Stimulated activated naive B cell treated with anti-CD40 and anti-IgM and Interleukin-4, amounts not matched to agents 10 μg/mL and 1 μg/mL and 100 μg/mL, for 72 hours (primary cell): ENCODE results near the gene KRTAP22-2.

Experiments
- ATAC-seq, 2 donors: fragments of 150-1000 bp; cut with Tn5 transposase; replicated peaks; 2 replicates each; pipeline ENCODE4 v1.10.0; 2021; ENCODE audit warnings: moderate library complexity in 1 of 2
- DNase-seq: peaks from one replicate; pipeline ENCODE4 v3.0.0; 2021
- H3K27ac Mint-ChIP-seq: one replicate; pipeline ENCODE4 v1.8.0; 2022; ENCODE audit warnings: mild to moderate bottlenecking, mixed read lengths
- H3K27me3 Mint-ChIP-seq, 2 donors: one replicate each; pipeline ENCODE4 v1.8.0; 2022; ENCODE audit warnings: mixed read lengths in 2 of 2
- H3K36me3 Mint-ChIP-seq, 2 donors: one replicate each; pipeline ENCODE4 v1.8.0; 2022; ENCODE audit warnings: mixed read lengths in 2 of 2, mild to moderate bottlenecking in 1 of 2
- H3K4me1 Mint-ChIP-seq, 2 donors: one replicate each; pipeline ENCODE4 v1.8.0; 2022; ENCODE audit warnings: mixed read lengths in 2 of 2, mild to moderate bottlenecking in 1 of 2
- H3K4me3 Mint-ChIP-seq, 2 donors: one replicate each; pipeline ENCODE4 v1.8.0; 2022; ENCODE audit warnings: mild to moderate bottlenecking in 2 of 2, mixed read lengths in 2 of 2, moderate library complexity in 1 of 2
- H3K9me3 Mint-ChIP-seq, 2 donors: one replicate each; pipeline ENCODE4 v1.8.0; 2022; ENCODE audit warnings: mixed read lengths in 2 of 2, mild to moderate bottlenecking in 1 of 2

Gene KRTAP22-2

GRCh38 chr21:30590297-30590696 is at the start of gene KRTAP22-2:
KRTAP22-2 (minus strand) TSS chr21:30590397.
- H3K36me3 Mint-ChIP-seq = no peaks in the 10 kb centered on the region
- no peaks in the 10 kb centered on the region for H3K4me1 Mint-ChIP-seq
- DNase-seq (no peak), ATAC-seq (no peak)
- no peaks in the 10 kb centered on the region for H3K27me3 Mint-ChIP-seq
- no peak within 1 kb of the TSS for H3K4me3 Mint-ChIP-seq
- no peak within 1 kb of the TSS for H3K27ac Mint-ChIP-seq
- H3K9me3 Mint-ChIP-seq = no peaks in the 10 kb centered on the region

DNA sequence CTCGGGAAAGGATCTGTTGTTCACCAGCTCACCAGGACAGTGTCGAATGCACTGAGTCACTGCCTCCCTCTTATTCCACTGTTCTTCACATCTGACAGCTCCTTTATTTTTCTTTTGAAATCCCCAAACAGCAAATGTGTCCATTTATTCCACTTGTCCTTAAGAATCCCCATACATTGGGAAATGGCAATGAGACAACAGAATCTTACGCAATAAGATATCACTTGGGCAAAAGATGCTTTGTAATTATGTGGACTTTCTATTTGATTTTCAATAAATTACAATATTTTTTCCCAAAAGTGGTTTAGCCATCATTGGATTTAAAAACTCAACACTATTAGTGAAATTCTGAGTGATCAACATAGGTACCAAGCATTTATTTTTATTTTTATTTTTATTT is 48.5 kb upstream of the KRTAP22-2 start:
- no peaks in the 10 kb centered on the region for H3K4me1 Mint-ChIP-seq
- no peaks in the 10 kb centered on the region for H3K27me3 Mint-ChIP-seq
- DNase-seq (no peak), ATAC-seq (no peak)
- peaks cover 3% of the 10 kb centered on the region in 2 donors for H3K9me3 Mint-ChIP-seq
- no peaks in the 10 kb centered on the region for H3K36me3 Mint-ChIP-seq
- no peak overlapping the region for H3K27ac Mint-ChIP-seq
- no peak overlapping the region for H3K4me3 Mint-ChIP-seq

GRCh38 chr21:30634906-30635305 is 44.7 kb upstream of the KRTAP22-2 start, which contains the start of gene KRTAP20-2:
KRTAP20-2 (plus strand) TSS chr21:30635206; CDS start chr21:30635264, 58 bp downstream.
- H3K4me1 Mint-ChIP-seq = no peaks in the 10 kb centered on the region
- no peaks in the 10 kb centered on the region for H3K27me3 Mint-ChIP-seq
- ATAC-seq (no peak), DNase-seq (no peak)
- H3K36me3 Mint-ChIP-seq = no peaks in the 10 kb centered on the region
- H3K27ac Mint-ChIP-seq = no peak within 1 kb of the TSS
- peaks cover 2 to 5% of the 10 kb centered on the region in 2 donors for H3K9me3 Mint-ChIP-seq
- H3K4me3 Mint-ChIP-seq = no peak within 1 kb of the TSS

DNA sequence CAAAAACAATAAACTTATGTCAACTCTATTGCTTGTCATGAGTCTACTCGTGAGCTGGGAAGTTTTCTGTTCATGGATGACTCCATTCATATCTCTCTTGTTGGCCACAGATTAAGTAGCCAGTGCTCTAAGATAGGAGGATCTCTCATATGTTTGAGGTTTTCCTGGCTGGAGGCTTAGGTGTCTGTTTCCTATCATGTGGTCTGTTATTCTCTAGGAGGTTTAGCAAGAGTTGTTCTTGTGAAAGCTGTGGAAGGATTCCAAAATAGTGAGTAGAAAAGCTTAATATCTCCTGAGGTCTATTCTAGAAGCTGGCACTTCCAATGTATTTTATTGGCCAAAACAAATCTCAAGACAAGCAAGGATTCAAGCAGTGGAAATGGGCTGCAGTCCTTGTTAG is 39.0 kb upstream of the KRTAP22-2 start:
- Mint-ChIP-seq H3K36me3 (no peaks in the 10 kb centered on the region), H3K27me3 (no peaks in the 10 kb centered on the region), H3K4me1 (no peaks in the 10 kb centered on the region), H3K9me3 (peaks cover 5% of the 10 kb centered on the region in 2 donors), H3K4me3 (no peak overlapping the region), H3K27ac (no peak overlapping the region)
- DNase-seq = no peak
- no peak for ATAC-seq

DNA sequence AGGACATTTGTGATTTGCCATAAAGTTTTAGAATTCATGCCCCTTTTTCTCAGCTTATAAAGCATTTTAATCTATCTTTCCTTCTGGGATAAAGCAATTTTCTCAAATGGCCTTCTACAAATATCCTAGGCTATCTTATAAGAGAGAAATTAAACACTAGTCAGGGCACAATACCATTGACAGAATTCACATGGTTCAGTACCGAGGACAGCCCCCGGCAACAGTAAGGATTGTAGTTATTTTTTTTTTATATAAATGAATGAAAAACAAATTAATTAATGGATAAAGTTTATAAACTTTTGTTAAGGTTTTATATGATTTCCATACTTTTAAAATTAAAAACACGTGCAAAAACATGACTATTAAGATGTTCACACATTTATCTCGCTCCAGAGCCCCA is 37.9 kb upstream of the KRTAP22-2 start:
- no peak for ATAC-seq
- Mint-ChIP-seq H3K4me1 (no peaks in the 10 kb centered on the region), H3K27ac (no peak overlapping the region), H3K27me3 (no peaks in the 10 kb centered on the region), H3K36me3 (no peaks in the 10 kb centered on the region), H3K4me3 (no peak overlapping the region), H3K9me3 (peaks cover 5% of the 10 kb centered on the region in 2 donors)
- no peak for DNase-seq

DNA sequence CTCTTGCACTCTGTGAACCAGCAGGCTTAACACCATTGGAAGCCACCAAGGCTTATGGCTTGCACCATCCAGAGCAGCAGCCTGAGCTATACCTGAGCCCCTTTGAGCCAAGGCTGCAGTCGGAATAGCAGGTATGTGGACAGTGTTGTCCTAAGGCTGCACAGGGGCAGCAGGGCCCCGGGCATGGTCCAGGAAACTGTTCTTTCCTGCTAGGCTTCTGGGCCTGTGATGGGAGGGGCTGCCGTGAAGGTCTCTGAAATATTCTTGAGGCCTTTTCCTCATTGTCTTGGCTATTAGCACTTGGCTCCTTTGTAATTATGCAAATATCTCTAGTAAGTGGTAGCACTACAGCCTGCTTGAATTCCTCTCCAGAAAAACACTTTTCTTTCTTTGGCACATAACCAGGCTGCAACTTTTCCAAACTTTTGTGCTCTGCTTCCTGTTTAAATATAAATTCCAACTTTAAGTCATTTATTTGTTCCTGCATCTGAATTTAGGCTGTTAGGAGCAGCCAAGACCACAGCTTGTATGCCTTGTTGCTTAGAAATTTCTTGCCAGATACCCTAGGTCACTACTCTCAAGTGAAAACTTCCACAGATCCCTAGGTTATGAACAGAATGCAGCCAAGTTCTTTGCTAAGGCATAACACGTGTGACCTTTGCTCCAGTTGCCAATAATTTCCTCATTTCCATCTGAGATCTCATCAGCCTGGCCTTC is 35.4 kb upstream of the KRTAP22-2 start:
- DNase-seq (no peak), ATAC-seq (no peak)
- Mint-ChIP-seq H3K27ac (no peak overlapping the region), H3K36me3 (no peaks in the 10 kb centered on the region), H3K9me3 (peaks cover 0 to 3% of the 10 kb centered on the region in 2 donors), H3K4me3 (no peak overlapping the region), H3K27me3 (no peaks in the 10 kb centered on the region), H3K4me1 (no peaks in the 10 kb centered on the region)

- H3K27me3 Mint-ChIP-seq = no peaks in the 10 kb centered on the region
- no peak overlapping the region for H3K27ac Mint-ChIP-seq
- H3K9me3 Mint-ChIP-seq = peaks cover 0 to 3% of the 10 kb centered on the region in 2 donors
- DNase-seq = no peak
- no peaks in the 10 kb centered on the region for H3K4me1 Mint-ChIP-seq
- no peaks in the 10 kb centered on the region for H3K36me3 Mint-ChIP-seq
- ATAC-seq = no peak
- no peak overlapping the region for H3K4me3 Mint-ChIP-seq
Observed at GRCh38 chr21:30623362-30623761, 33.2 kb upstream of the KRTAP22-2 start.

DNA sequence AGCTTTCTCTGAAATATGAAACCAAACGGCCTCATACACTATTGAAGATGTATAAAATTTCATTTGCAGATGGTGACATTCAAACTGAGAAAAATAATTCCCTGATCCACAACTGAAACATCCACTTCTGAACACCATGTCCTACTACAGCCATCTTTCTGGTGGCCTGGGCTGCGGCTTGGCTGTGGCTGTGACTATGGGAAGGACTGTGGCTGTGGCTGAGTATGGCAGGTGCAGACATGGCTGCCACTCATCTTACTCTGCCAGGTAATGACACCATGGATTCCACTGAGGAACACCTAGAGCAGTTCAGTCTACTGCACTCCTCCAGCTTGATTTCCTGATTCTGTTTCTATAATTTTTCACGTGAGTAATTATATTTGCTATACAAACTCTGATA is 30.3 kb upstream of the KRTAP22-2 start, which contains the start of gene KRTAP20-4:
Gene KRTAP20-4, plus strand, starts transcription at position 106 of the 400 bp plus-strand sequence.
- ATAC-seq (no peak), DNase-seq (no peak)
- Mint-ChIP-seq H3K4me1 (no peaks in the 10 kb centered on the region), H3K4me3 (no peak within 1 kb of the TSS), H3K27ac (no peak within 1 kb of the TSS), H3K27me3 (no peaks in the 10 kb centered on the region), H3K9me3 (peaks cover 0 to 3% of the 10 kb centered on the region in 2 donors), H3K36me3 (no peaks in the 10 kb centered on the region)

GRCh38 chr21:30620080-30620479 is 29.9 kb upstream of the KRTAP22-2 start:
- no peaks in the 10 kb centered on the region for H3K4me1 Mint-ChIP-seq
- no peaks in the 10 kb centered on the region for H3K27me3 Mint-ChIP-seq
- no peak for DNase-seq
- ATAC-seq = no peak
- no peak overlapping the region for H3K27ac Mint-ChIP-seq
- peaks cover 0 to 2% of the 10 kb centered on the region in 2 donors for H3K9me3 Mint-ChIP-seq
- no peak overlapping the region for H3K4me3 Mint-ChIP-seq
- H3K36me3 Mint-ChIP-seq = no peaks in the 10 kb centered on the region

DNA sequence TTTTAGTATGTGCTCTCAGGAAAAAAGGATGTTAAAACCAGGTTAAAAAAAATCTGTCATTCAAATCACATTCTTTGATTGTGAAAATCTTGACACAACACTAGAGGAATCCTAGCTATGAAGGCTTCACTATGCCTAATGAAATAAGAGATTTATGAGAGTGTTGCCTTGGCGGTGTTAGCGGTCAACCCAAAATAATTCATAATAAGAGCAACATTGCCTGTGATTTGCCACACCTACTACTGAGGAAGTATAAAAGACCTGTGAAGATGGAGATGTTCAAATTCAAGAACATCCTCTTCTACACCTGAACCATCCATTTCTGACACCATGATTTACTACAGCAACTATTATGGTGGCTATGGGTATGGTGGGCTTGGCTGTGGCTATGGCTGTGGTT is 25.9 kb upstream of the KRTAP22-2 start, which contains the start of gene KRTAP20-1:
Gene KRTAP20-1, plus strand, starts transcription at position 301 of the 400 bp plus-strand sequence. Its CDS starts 30 bp downstream, at position 331.
- ATAC-seq = no peak
- Mint-ChIP-seq H3K27me3 (no peaks in the 10 kb centered on the region), H3K27ac (no peak within 1 kb of the TSS), H3K4me1 (no peaks in the 10 kb centered on the region), H3K36me3 (no peaks in the 10 kb centered on the region), H3K4me3 (no peak within 1 kb of the TSS), H3K9me3 (no peaks in the 10 kb centered on the region)
- no peak for DNase-seq

GRCh38 chr21:30615199-30615598 is 25.0 kb upstream of the KRTAP22-2 start:
- ATAC-seq (peak; percentile 69 to 71), DNase-seq (no peak)
- Mint-ChIP-seq H3K36me3 (no peaks in the 10 kb centered on the region), H3K4me3 (no peak overlapping the region), H3K4me1 (no peaks in the 10 kb centered on the region), H3K27me3 (no peaks in the 10 kb centered on the region), H3K9me3 (peaks cover 0 to 4% of the 10 kb centered on the region in 2 donors), H3K27ac (no peak overlapping the region)

DNA sequence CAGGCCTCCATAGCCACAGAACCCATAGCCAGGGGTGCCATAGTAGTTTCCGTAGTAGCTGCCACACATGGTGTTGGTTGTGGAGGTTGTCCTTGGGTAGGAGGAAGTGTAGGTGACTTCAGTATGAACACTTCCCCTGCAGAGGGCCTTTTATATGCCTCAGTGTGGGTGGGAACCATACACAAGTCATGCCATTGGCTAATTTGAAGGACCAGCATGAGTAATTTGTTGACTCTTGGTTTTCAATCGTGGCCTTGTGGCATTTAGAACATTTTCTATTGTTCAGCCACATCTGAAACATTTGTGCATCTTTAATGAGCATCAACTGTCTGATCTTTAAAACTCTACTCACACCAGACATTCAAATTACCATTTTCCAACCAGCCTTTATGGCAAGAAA is 23.6 kb upstream of the KRTAP22-2 start, which contains the start of gene KRTAP6-1:
Gene KRTAP6-1, minus strand, starts transcription at position 95 of the 400 bp plus-strand sequence. Its CDS starts 26 bp downstream, at position 69.
- ATAC-seq = no peak

GRCh38 chr21:30612132-30612531 is 21.9 kb upstream of the KRTAP22-2 start:
- H3K4me1 Mint-ChIP-seq = no peaks in the 10 kb centered on the region
- no peak overlapping the region for H3K4me3 Mint-ChIP-seq
- H3K9me3 Mint-ChIP-seq = peaks cover 0 to 8% of the 10 kb centered on the region in 2 donors
- no peaks in the 10 kb centered on the region for H3K36me3 Mint-ChIP-seq
- H3K27ac Mint-ChIP-seq = no peak overlapping the region
- ATAC-seq (no peak), DNase-seq (no peak)
- no peaks in the 10 kb centered on the region for H3K27me3 Mint-ChIP-seq

More for the DNA sequence above, 23.6 kb upstream of the KRTAP22-2 start, which contains the start of gene KRTAP6-1:
- Mint-ChIP-seq H3K9me3 (peaks cover 0 to 5% of the 10 kb centered on the region in 2 donors), H3K36me3 (no peaks in the 10 kb centered on the region), H3K27me3 (no peaks in the 10 kb centered on the region), H3K4me1 (no peaks in the 10 kb centered on the region), H3K4me3 (no peak within 1 kb of the TSS), H3K27ac (no peak within 1 kb of the TSS)
- DNase-seq = no peak

DNA sequence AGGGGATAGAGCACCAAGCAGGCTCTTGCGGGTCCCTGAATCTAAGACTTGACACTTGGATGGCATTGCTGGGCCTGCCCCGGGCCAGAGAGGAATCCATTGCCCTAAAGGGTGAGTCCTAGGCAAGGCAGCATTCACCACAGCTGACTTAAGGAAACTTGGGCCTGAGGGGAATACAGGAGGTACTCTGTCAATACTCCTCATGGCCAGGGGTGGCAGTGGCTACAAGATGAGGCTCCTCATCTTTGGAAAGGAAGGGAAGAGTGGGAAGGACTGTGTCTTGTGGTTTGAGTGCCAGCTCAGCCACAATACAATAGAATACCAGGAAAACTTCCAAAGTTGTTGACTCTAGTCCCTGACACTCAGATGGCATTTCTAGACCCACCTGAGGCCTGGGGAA is 15.8 kb upstream of the KRTAP22-2 start:
- Mint-ChIP-seq H3K27me3 (no peaks in the 10 kb centered on the region), H3K27ac (no peak overlapping the region), H3K36me3 (no peaks in the 10 kb centered on the region), H3K9me3 (peaks cover 7 to 10% of the 10 kb centered on the region in 2 donors), H3K4me1 (no peaks in the 10 kb centered on the region), H3K4me3 (no peak overlapping the region)
- ATAC-seq = peak in 1 of 2 donors; percentile 16
- DNase-seq = no peak

DNA sequence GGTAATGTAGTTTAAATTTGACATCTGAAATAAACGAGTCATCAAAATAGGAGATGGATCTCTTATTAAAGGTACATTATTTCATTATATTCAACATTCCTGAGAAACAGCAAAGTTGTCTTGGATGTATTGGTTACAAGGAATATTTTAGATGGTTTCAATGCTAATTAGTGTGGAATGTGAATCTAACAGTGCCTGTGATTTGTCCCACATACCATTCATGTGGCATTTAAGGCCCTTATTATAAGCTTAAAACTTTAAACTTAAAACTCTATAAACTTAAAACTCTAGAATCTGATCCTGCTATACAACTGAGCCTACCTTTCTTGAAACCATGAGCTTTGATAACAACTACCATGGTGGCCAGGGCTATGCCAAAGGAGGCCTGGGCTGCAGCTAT is 10.6 kb upstream of the KRTAP22-2 start, which contains the start of gene KRTAP22-1:
Gene KRTAP22-1, plus strand, starts transcription at position 301 of the 400 bp plus-strand sequence.
- no peaks in the 10 kb centered on the region for H3K36me3 Mint-ChIP-seq
- no peak within 1 kb of the TSS for H3K4me3 Mint-ChIP-seq
- peaks cover 4 to 7% of the 10 kb centered on the region in 2 donors for H3K9me3 Mint-ChIP-seq

More for the DNA sequence above, 10.6 kb upstream of the KRTAP22-2 start, which contains the start of gene KRTAP22-1:
- Mint-ChIP-seq H3K27ac (no peak within 1 kb of the TSS), H3K27me3 (no peaks in the 10 kb centered on the region), H3K4me1 (no peaks in the 10 kb centered on the region)
- ATAC-seq = no peak
- DNase-seq = no peak
